Muscle of arm (tissue), 12 donors: Measurements from ENCODE around the gene GHRL. TPM values are rescaled to one million over a fixed set of nuclear protein-coding genes. Genes with fewer than 3 reads are reported as not detected.

Experiments used
- DNase-seq: peaks from one replicate; pipeline ENCODE4 v3.0.0-alpha.2; 2013
- polyA plus RNA-seq, 12 donors: library from polyadenylated mRNA; unstranded; fragments of 120-200 nt; gene quantifications; one replicate each; pipeline ENCODE4 v1.2.1, GENCODE V29; 2013; ENCODE audit not compliant: insufficient read length in 12 of 12

The GHRL gene
- polyA plus RNA-seq, 12 donors: 0.27 to 1.8 (median 1.0) TPM; not detected in 2

DNA sequence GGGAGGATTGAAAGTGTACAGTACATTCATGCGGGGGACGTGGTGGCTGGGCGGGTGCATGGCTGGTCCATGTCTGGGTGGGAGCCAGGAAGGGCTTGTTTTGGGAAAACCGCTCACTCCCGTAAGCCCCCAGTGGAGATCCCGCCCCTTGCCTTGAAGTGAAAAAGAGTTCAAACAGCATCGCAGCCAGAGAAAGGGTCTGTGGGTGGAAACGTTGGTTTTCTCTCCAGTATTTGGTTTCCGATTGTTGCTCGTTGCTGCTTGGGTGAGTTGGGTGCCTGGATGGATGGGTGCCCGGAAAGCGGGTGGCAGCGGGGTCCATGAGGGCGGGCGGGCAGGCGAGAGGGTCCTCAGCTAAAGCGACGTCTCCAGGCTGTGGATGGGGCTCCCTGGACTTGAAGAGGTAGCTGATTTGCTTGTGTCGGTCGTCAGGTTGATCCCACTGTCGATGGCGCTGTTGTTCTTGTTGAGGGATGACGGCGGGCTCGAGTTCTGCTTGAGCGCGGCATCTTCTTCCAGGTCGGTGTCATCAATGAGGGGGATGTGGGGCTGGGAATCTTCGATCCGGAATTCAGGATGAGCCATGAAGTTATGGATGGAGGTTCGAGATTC is 35.8 kb upstream of the GHRL start:
- DNase-seq: no peak

DNA sequence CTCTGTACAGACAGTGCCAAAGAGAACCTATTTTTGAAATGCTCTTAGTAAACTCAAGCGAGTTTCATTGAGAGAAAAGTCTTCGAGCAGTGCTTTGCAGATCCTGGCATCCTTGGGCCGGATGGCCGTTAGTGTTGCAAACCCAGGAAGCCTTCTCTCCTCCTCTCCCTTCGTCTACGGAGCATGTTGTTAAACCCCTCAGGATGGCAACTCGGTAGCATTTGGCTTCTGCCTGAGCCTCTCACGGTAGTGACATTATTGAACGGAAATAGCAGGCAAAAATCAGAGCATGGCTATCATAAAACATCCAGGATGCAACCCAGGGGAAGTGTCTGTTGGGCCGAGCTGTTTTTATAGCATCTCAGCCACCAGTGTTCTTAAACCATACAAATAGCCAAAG is 34.8 kb upstream of the GHRL start:
- DNase-seq: no peak

- DNase-seq: no peak
These were observed 29.6 kb upstream of the GHRL start for GRCh38 chr3:10322352-10322710.

- DNase-seq: no peak
These were observed 29.0 kb upstream of the GHRL start for GRCh38 chr3:10321630-10322351.

GRCh38 chr3:10320320-10320677 is 27.6 kb upstream of the GHRL start:
- DNase-seq: no peak

DNA sequence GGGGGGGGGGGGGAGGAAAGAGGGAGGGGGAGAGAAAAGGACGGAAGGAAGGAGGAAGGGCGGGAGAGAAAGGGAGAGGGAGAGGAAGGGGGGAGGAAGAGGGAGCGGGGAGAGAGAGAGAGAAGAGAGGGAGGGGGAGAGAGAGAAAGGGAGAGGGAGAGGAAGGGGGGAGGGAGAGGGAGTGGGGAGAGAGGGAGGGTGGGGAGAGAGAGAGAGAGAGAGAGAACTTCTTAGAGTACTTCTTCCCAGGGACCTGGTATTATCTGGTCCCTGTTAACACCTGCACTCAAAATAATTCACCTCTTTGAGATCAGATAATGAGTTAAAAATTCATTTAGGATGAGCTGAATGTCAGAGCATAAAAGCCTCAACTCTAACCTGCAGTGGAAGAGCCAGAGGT is 27.1 kb upstream of the GHRL start:
- no peak for DNase-seq

DNA sequence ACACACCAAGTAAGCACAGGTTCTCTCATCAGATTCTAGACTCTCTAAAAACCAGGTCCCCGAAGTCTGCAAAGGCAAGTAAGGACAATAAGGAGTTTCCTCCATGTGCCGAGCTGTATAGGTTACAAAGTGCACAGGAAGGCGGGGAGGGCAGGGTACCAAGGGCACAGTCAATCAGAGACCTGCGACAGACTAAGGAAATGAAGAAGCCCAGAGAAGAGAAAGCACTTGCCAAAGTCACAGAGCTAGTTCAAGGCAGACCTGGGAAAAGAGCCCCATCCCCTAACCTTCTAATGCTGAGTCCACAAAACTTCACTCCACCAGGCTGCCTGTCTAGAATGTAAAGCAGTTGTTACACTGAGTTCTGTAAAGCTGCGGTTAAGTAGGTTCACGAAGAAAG is 26.5 kb upstream of the GHRL start:
- no peak for DNase-seq

DNA sequence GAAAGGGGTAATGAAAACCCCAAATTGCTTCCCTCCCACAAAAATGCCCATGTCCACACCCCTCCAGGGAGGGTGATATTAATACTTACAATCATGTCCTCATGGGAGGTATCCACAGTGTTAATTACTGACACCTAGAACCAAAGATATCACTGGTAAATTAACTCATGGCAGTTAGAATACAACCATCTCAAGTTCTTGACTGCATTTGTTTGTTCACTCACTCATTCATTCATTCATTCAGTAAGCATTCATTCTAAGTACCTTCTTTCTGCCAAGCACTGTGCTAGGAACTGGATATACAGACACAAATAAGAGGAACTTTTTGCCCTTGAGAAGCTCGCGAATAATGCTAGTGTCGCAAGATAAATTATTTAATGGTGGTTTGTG is 25.2 kb upstream of the GHRL start:
- DNase-seq: no peak

- DNase-seq: no peak
These were observed 24.7 kb upstream of the GHRL start for GRCh38 chr3:10317311-10317960.

DNA sequence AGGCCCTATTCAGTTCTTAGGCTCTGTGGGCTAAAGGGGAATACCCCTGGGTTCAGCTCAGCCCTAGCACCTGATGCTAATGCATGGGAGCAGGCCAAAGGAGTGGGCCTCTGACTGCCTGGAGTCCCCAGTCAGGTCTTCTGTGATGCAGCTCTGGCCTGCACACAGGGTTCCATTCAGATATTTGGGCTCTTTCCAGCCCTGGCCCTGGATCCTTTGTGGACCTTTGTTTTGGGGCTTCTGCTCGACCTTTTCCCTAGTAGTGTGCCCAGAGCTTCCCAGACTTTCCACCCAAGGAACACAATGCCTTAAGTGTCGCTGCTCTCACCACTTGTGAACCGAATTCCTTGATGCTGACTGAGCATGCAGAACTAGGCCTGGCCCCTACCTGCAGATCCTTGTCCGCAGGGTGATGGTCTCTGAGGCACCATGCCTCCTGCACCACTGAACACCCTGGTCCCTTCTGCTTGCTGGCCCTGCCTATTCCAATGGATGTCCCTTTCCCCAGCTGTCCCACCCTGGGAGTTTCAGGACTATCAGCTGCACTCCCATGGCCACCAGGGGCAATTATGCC is 23.1 kb upstream of the GHRL start:
- no peak for DNase-seq

DNA sequence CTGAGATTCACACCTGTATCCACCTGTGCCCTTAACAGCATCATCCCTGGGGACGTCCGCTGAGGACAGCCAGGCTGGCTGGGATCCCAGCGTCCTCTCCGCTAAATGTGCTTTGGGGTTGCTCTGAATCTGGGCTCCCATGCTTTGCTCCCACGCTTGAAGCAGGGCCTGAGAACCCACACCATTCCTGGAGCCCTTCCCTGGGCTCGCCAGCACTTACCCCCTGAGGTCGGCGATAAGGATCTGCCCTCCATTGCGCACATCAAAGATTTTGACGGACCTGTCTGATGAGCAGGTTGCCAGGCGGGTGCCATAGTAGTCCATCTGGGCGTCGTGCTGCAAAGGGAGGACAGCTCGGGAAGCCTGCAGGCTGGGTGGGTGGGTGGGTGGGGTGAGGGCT is 22.4 kb upstream of the GHRL start:
- no peak for DNase-seq

DNA sequence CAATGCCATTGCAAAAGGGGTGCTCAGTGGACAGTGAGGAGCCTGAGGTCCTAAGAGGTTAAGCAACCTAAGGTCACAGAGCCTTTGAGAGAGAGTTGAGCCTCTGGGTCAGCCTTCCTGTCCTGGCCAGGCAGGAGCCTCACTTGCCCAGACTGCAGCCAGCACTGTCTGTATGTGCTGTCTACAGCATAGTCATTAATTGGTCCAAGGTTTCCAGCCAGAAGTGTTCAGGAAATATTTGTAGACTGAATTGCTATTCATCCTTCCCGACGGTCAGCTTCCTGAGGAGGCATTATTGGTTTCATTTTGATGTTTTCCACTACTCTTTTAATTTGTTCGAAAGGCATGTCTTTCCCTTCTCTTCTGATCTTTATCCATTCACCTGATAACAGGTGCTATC is 20.1 kb upstream of the GHRL start:
- DNase-seq: no peak

DNA sequence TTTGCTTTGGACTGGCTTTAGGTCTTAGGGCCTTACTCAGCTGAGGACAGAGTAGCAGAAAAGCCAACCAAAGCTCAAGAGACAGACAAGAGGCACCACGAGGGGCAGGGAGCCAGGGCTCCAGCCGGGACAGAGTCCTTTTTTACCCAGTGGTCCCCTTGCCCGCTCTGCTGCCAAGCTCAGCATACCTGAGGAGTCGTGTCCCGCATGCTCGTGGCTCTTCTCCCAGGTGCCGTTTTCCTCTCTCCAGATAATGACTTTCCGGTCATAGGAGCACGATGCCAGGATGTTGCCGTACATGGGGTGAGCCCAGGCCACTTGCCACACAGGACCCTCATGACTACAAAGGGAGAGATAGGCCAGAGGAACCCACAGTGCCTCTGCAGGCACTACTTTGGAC is 19.6 kb upstream of the GHRL start:
- no peak for DNase-seq

GRCh38 chr3:10311710-10312109 is 19.0 kb upstream of the GHRL start:
- no peak for DNase-seq

GRCh38 chr3:10310578-10310977 is 17.8 kb upstream of the GHRL start:
- DNase-seq: no peak

GRCh38 chr3:10309736-10310135 is 17.0 kb upstream of the GHRL start:
- DNase-seq: no peak

DNA sequence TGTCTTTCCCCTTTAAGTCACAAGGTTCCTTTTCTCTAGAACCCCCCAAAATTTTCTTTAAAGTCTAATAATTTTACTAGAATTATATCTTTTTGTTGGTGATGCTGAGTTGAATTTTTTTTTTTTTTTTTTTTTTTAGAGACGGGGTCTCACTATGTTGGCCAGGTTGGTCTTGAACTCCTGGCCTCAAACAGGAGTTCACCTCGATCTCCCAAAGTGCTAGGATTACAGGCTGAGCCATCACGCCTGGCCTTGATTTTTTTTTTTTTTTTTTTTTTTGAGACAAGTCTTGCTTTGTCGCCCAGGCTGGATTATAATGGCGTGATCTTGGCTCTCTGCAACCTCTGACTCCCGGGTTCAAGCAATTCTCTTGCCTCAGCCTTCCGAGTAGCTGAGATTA is 15.9 kb upstream of the GHRL start:
- no peak for DNase-seq

DNA sequence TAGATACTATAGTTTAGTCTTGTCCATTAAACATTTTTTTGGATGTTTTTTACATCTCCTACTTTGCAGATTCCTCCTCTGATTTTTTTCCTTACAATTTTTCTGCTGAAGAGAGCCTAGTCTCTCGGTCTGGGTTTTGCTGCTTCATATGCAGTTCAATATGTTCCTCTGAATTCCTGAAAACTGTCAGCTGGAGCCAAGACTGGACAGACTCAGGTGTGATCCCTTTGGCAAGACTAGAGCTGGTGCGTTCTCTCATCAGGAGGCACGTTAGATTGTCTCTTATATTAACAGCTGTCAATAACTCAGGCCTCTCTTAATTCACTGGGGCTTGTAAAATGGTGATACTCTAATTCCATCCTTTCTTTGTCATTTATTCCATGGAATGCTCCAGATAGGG is 13.4 kb upstream of the GHRL start:
- no peak for DNase-seq

DNA sequence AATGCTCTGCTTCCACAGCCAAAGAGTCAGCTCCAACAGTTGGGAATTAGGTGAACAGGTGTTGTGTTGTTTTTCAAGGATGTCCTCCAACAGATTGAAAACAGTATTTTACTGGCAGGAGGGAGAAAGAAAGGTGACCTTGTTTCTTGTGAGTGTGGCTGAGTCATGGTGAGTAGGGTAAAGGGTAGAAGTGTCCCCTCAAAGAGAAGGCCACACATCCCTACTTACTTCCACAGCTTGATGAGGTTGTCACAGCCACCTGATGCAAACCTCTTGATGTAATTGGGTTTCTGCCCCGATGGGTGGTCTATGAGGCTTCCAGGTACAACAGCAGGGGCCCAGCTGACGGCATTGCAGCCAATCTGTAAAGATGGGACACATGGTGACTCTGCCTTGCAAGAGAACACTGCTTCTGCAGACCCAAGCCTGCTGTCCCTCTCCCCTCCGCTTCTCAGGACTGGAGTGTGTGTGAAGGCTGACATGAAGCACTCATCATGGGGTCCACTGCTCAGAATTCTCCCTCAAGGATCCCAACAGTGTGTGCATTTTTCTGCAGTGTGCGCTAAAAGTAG is 12.7 kb upstream of the GHRL start:
- no peak for DNase-seq

GRCh38 chr3:10304905-10305304 is 12.2 kb upstream of the GHRL start:
- no peak for DNase-seq

- DNase-seq: no peak
These were observed 11.0 kb upstream of the GHRL start for GRCh38 chr3:10303785-10304184.

GRCh38 chr3:10303105-10303504 is 10.4 kb upstream of the GHRL start:
- no peak for DNase-seq

GRCh38 chr3:10300087-10300486 is 7.3 kb upstream of the GHRL start:
- no peak for DNase-seq
